Measurements from ENCODE around the gene HOXD3. TPM values are rescaled to one million over a fixed set of nuclear protein-coding genes. Genes with fewer than 3 reads are reported as not detected.
A peak's percentile ranks its signal among the peaks of the same experiment; 100 is the strongest.

The HOXD3 gene
- total and polyA plus RNA-seq, 4 donors = 1.5 to 13.4 (median 6.0) TPM

DNA sequence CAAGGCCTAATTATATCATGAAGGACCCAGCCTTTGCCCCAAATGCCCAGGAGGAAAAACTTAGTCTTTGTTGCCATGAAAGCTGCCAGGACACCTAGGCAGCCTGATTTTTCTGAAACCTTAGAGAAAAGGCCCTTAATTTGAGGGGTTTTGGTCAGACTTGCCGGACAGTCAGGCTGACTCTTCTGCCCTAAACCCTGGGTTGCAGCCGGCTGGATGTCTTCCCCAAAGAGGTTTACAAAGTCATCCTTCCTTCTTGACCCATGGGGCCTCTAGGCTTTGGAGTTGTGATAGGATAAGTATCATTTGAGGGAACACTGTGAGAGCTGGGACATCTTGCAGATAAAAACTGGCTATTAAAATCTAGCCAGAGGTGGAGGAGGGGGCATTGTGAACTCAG lies 28.9 kb downstream of the HOXD3 start:
- 98% methylated on average over 2 of the region's 2 CpGs for WGBS, 2 donors
- Histone ChIP-seq H3K9me3 (ENCODE audit: control insufficient read depth, low read length) (no peaks in the 10 kb centered on the region), H3K36me3 (ENCODE audit: control insufficient read depth in 1 of 2, insufficient read depth in 2 of 2, low read length in 1 of 2) (no peaks in the 10 kb centered on the region), H3K4me3 (ENCODE audit: low read length in 2 of 2) (no peak overlapping the region), H3K27me3 (ENCODE audit: control insufficient read depth in 1 of 2, insufficient read depth in 2 of 2, low read length in 1 of 2) (no peaks in the 10 kb centered on the region), H3K27ac (ENCODE audit: low read depth in 1 of 2, low read length in 2 of 2) (no peak overlapping the region), H3K4me1 (ENCODE audit: control insufficient read depth in 1 of 2, insufficient read depth in 2 of 2, low read length in 2 of 2) (no peaks in the 10 kb centered on the region)
- DNase-seq = no peak
- no peak for ATAC-seq (ENCODE audit: low FRiP score)
- intact Hi-C loops (cut with DNase I) = no loop called here

DNA sequence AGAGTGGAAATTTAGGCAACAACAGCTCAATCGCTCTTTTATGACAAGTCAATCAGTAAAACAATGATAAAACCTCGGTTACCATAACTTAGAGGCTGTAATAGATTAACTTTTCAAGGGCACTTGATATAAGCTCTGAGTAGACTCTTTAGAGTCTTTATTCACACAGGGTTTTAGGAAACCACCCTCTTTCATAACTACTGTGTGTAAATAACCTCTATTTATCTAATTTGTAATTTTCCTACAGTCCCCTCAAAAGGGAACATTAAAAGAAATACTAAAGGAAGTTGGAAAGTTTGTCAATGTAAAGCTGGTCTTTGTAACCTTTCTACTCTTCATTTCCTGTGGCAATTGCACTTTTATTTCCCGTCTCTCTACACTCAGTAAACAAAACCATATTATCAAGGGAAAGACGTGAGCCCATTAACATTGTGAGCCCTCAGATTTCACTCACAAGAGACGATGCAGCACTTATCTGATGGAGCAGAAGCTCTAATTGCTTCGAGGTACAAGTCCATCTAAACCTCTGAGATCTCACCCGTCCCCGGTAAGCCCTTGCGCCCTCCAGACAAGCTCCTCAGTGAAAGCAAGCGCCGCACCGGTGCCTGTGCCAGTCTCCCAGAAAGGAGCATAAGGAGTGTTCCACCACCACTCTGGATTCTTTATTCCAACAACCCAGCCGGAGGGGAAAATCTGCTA lies 30.2 kb downstream of the HOXD3 start:
- WGBS, 2 donors = 18 to 21% methylated on average over 13 of the region's 13 CpGs
- intact Hi-C loops (cut with DNase I) = no loop called here
- Histone ChIP-seq H3K4me1 (ENCODE audit: control insufficient read depth in 1 of 2, insufficient read depth in 2 of 2, low read length in 2 of 2) (no peaks in the 10 kb centered on the region), H3K9me3 (ENCODE audit: control insufficient read depth, low read length) (no peaks in the 10 kb centered on the region), H3K27ac (ENCODE audit: low read depth in 1 of 2, low read length in 2 of 2) (no peak overlapping the region), H3K36me3 (ENCODE audit: control insufficient read depth in 1 of 2, insufficient read depth in 2 of 2, low read length in 1 of 2) (no peaks in the 10 kb centered on the region), H3K27me3 (ENCODE audit: control insufficient read depth in 1 of 2, insufficient read depth in 2 of 2, low read length in 1 of 2) (no peaks in the 10 kb centered on the region), H3K4me3 (ENCODE audit: low read length in 2 of 2) (peak overlapping the region in 1 of 2 donors; percentile 48)
- ATAC-seq (ENCODE audit: low FRiP score) (peak; percentile 39), DNase-seq (peak in 1 of 2 donors; percentile 76)

DNA sequence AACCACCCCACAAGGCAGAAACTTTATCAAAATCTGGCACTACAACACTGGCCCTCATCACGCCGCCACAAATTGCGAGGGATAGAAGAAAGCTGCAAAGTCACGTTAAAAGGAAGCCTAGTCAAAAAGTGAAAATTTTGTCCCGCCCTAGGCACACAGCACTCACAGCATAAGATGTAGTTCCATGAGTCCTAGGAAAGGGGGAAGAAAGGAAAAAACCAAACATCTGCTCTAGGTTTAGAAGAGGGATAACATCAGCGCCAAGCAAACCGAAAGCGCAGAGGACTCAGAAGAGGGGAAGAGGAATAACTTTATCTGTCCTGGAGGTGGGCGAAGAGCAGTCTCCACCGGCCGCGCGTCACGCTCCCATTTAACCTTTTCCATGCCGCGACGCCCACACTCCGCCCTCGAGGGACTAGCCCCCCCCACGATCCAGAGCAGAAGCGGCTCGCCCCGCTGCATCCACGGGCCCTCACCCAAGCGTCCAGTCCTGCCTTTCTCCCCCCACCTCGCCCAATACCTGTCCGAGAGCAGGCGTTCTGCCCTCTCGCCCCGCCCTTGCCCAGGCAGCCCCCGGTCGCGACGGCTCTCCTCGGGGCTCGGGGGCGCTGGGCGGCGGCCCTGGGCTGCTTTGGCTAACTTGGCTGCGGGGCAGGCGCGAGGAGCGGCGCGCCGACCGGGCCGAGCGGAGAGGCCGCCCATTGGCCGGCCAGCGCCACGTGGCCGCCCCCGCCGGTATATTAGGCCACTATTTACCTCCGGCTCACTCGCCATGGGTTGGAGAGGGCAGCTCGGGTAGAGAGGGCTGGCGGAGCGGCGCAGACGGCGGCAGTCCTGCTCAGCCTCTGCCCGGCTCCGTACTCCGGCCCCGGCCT lies 31.0 kb downstream of the HOXD3 start, which contains the start of gene HOXD1:
TSS of gene HOXD1 (plus strand) at position 770 of the 875 bp plus-strand sequence. CDS start 134 bp downstream, outside the sequence.
- peak; percentile 50 to 82 for DNase-seq
- H3K9me3 ChIP-seq (ENCODE audit: control insufficient read depth, low read length) = no peaks in the 10 kb centered on the region
- intact Hi-C loops (cut with DNase I) = no loop called here
- no peak within 1 kb of the TSS for H3K27ac ChIP-seq (ENCODE audit: low read depth in 1 of 2, low read length in 2 of 2)
- peak within 1 kb of the TSS; percentile 45 to 48 for H3K4me3 ChIP-seq (ENCODE audit: low read length in 2 of 2)
- H3K27me3 ChIP-seq (ENCODE audit: control insufficient read depth in 1 of 2, insufficient read depth in 2 of 2, low read length in 1 of 2) = no peaks in the 10 kb centered on the region
- no peaks in the 10 kb centered on the region for H3K36me3 ChIP-seq (ENCODE audit: control insufficient read depth in 1 of 2, insufficient read depth in 2 of 2, low read length in 1 of 2)
- 0 to 1% methylated on average over 62 to 68 of the region's 68 CpGs for WGBS, 2 donors
- ATAC-seq (ENCODE audit: low FRiP score) = peak; percentile 89
- no peaks in the 10 kb centered on the region for H3K4me1 ChIP-seq (ENCODE audit: control insufficient read depth in 1 of 2, insufficient read depth in 2 of 2, low read length in 2 of 2)

DNA sequence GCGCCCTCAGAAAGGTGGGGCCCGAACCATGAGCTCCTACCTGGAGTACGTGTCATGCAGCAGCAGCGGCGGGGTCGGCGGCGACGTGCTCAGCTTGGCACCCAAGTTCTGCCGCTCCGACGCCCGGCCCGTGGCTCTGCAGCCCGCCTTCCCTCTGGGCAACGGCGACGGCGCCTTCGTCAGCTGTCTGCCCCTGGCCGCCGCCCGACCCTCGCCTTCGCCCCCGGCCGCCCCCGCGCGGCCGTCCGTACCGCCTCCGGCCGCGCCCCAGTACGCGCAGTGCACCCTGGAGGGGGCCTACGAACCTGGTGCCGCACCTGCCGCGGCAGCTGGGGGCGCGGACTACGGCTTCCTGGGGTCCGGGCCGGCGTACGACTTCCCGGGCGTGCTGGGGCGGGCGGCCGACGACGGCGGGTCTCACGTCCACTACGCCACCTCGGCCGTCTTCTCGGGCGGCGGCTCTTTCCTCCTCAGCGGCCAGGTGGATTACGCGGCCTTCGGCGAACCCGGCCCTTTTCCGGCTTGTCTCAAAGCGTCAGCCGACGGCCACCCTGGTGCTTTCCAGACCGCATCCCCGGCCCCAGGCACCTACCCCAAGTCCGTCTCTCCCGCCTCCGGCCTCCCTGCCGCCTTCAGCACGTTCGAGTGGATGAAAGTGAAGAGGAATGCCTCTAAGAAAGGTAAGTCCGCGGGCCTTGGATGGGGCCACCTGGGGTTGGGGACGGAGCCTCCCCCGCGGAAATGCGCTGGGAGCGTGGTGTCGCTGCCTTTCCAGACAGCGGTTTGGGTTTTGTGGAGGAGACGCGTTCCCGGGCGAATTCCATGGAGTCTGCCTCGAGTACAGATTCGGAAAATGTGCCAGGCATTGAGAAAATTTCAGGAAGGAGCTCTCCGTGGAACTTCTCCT lies 31.9 kb downstream of the HOXD3 start:
- 1% methylated on average over 90 to 98 of the region's 98 CpGs for WGBS, 2 donors
- peak in 1 of 2 donors; percentile 78 for DNase-seq
- Histone ChIP-seq H3K4me3 (ENCODE audit: low read length in 2 of 2) (peak overlapping the region; percentile 45 to 48), H3K27me3 (ENCODE audit: control insufficient read depth in 1 of 2, insufficient read depth in 2 of 2, low read length in 1 of 2) (no peaks in the 10 kb centered on the region), H3K27ac (ENCODE audit: low read depth in 1 of 2, low read length in 2 of 2) (no peak overlapping the region), H3K4me1 (ENCODE audit: control insufficient read depth in 1 of 2, insufficient read depth in 2 of 2, low read length in 2 of 2) (no peaks in the 10 kb centered on the region), H3K9me3 (ENCODE audit: control insufficient read depth, low read length) (no peaks in the 10 kb centered on the region), H3K36me3 (ENCODE audit: control insufficient read depth in 1 of 2, insufficient read depth in 2 of 2, low read length in 1 of 2) (no peaks in the 10 kb centered on the region)
- ATAC-seq (ENCODE audit: low FRiP score) = peak; percentile 48
- intact Hi-C loops (cut with DNase I) = no loop called here

DNA sequence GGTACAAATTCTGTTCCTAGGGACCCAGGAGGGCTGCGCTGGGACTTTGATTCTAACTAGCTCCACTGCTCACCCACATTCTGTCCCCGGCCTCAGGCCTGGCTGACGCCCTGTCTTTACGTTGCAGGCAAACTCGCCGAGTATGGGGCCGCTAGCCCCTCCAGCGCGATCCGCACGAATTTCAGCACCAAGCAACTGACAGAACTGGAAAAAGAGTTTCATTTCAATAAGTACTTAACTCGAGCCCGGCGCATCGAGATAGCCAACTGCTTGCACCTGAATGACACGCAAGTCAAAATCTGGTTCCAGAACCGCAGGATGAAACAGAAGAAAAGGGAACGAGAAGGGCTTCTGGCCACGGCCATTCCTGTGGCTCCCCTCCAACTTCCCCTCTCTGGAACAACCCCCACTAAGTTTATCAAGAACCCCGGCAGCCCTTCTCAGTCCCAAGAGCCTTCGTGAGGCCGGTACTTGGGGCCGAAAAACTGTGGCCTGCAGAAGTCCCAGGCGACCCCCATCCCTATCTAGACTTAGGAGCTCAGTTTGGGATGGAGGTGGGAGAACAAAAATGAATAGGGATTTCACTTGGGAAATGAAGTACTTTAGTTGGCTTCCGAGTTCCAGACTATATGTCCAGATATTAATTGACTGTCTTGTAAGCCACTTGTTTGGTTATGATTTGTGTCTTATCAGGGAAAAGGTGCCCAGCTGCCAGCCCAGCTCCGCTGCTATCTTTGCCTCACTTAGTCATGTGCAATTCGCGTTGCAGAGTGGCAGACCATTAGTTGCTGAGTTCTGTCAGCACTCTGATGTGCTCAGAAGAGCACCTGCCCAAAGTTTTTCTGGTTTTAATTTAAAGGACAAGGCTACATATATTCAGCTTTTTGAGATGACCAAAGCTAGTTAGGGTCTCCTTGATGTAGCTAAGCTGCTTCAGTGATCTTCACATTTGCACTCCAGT lies 32.9 kb downstream of the HOXD3 start:
- H3K4me1 ChIP-seq (ENCODE audit: control insufficient read depth in 1 of 2, insufficient read depth in 2 of 2, low read length in 2 of 2) = no peaks in the 10 kb centered on the region
- H3K4me3 ChIP-seq (ENCODE audit: low read length in 2 of 2) = peak overlapping the region; percentile 23 to 28
- H3K9me3 ChIP-seq (ENCODE audit: control insufficient read depth, low read length) = no peaks in the 10 kb centered on the region
- intact Hi-C loops (cut with DNase I) = no loop called here
- ATAC-seq (ENCODE audit: low FRiP score) (no peak), DNase-seq (no peak)
- no peak overlapping the region for H3K27ac ChIP-seq (ENCODE audit: low read depth in 1 of 2, low read length in 2 of 2)
- 12 to 14% methylated on average over 28 of the region's 28 CpGs for WGBS, 2 donors
- no peaks in the 10 kb centered on the region for H3K36me3 ChIP-seq (ENCODE audit: control insufficient read depth in 1 of 2, insufficient read depth in 2 of 2, low read length in 1 of 2)
- no peaks in the 10 kb centered on the region for H3K27me3 ChIP-seq (ENCODE audit: control insufficient read depth in 1 of 2, insufficient read depth in 2 of 2, low read length in 1 of 2)

DNA sequence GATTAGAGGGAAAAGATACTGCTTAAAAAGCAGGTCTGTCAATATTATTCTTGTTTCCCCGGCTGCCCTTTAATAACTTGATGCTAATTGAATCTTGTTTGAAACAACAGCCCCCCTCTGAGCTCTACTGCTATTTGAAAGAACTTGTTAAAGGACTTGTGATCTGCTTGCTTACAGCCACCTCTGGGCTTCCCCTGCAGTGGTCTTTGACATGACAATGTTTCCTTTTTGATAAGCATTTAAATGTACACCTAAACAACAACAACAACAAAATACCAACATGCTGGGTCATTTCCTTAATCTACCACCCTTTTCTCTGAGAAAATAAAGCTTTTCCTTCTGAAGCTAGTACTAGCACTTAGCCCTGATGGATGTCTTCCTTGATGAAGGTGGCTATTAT lies 35.2 kb downstream of the HOXD3 start:
- WGBS, 2 donors = 45 to 48% methylated on average over 1 of the region's 1 CpG
- Histone ChIP-seq H3K4me3 (ENCODE audit: low read length in 2 of 2) (no peak overlapping the region), H3K27me3 (ENCODE audit: control insufficient read depth in 1 of 2, insufficient read depth in 2 of 2, low read length in 1 of 2) (no peaks in the 10 kb centered on the region), H3K27ac (ENCODE audit: low read depth in 1 of 2, low read length in 2 of 2) (no peak overlapping the region), H3K9me3 (ENCODE audit: control insufficient read depth, low read length) (no peaks in the 10 kb centered on the region), H3K36me3 (ENCODE audit: control insufficient read depth in 1 of 2, insufficient read depth in 2 of 2, low read length in 1 of 2) (no peaks in the 10 kb centered on the region), H3K4me1 (ENCODE audit: control insufficient read depth in 1 of 2, insufficient read depth in 2 of 2, low read length in 2 of 2) (no peaks in the 10 kb centered on the region)
- DNase-seq (no peak), ATAC-seq (ENCODE audit: low FRiP score) (no peak)
- intact Hi-C loops (cut with DNase I) = no loop called here

DNA sequence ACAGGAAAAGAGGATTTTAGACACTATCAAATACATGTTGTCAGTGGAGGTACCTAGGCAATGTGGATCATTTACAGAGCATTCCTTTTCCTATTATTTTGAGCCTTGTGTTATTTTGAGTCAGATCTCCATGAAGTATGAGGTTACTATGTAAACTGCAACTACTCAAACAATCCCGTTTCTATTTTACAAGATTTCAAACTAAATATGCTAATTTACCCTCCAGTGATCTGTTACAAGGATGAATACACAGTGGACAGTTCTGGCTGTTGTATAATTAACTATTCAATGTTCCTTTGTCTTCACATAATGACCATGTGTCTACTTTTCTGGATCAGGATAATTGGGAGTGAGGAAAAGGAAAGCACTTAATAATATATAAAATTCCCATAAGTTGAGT lies 35.9 kb downstream of the HOXD3 start:
- no peaks in the 10 kb centered on the region for H3K4me1 ChIP-seq (ENCODE audit: control insufficient read depth in 1 of 2, insufficient read depth in 2 of 2, low read length in 2 of 2)
- intact Hi-C loops (cut with DNase I) = no loop called here
- H3K4me3 ChIP-seq (ENCODE audit: low read length in 2 of 2) = no peak overlapping the region
- no peak for DNase-seq
- H3K36me3 ChIP-seq (ENCODE audit: control insufficient read depth in 1 of 2, insufficient read depth in 2 of 2, low read length in 1 of 2) = no peaks in the 10 kb centered on the region
- H3K9me3 ChIP-seq (ENCODE audit: control insufficient read depth, low read length) = no peaks in the 10 kb centered on the region
- WGBS, 2 donors = 22 to 37% methylated on average over 1 of the region's 1 CpG
- H3K27ac ChIP-seq (ENCODE audit: low read depth in 1 of 2, low read length in 2 of 2) = no peak overlapping the region
- no peak for ATAC-seq (ENCODE audit: low FRiP score)
- H3K27me3 ChIP-seq (ENCODE audit: control insufficient read depth in 1 of 2, insufficient read depth in 2 of 2, low read length in 1 of 2) = no peaks in the 10 kb centered on the region
